ENCODE results near the gene NSG2.
"Not testable (repeated sequence)": the region's sequence is repeated elsewhere in the genome, so short reads cannot be mapped to it uniquely, and the experiment has no call there.

Gene NSG2

DNA sequence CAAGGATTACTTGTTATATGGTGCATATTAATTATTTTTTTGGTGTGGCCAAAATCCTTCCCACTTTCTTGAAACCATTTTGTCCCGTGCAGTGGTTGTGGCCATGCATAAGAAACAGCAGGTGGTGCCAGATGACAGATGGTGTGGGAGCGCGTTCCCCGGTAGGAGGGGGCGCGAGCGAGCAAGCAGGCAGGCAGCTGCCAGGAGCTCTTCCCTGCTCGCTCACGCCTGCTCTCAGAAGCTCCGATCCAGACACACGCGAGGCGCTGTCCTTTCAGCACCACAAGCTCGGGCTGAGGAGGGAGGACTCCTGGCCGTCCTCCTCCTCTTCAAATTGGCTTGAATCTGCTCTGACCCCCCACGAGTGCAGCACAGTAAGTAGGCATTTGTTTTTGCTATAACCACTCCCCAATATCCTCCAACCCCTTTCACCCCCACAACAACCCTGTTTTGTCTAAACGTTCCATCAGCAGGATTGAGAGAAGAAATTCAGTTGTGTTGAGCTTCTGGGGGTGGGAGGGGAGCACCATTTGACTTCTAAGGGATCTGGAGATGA is at the start of gene NSG2:
TSS of gene NSG2 (plus strand) at position 237 of the 556 bp plus-strand sequence. CDS start 1,050 bp downstream, outside the sequence.
- DNase-seq = peak; percentile 85
- in situ Hi-C loops (cut with HindIII; ENCODE audit: low pct_ligation_motif_present, low pct_unique_long_range_greater_than_20kb, low sequenced_read_pairs) = loop anchor here (25.0 kb wide), 1 partner anchor 267 kb away; no protein-coding TSS in a partner anchor

DNA sequence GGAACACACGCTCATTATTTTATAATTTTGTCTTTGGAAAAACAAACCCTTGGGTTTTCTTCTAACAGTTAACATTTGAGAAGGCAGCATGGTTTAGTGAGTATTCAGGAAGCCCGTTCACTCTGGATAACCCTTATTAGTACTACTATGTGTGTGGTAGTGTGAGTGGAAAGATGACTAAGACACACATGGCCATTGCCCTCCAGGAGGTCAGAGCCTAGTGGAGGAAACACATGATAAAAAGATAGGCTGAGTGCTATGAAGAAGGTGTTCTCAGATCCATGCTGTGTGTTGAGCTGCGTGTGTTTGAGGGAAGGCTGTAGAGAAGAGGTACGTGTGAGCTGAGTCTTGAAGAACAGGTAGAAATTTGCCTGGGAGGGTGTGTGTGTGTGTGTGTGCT is 48.2 kb upstream of the NSG2 start:
- no peak for DNase-seq
- in situ Hi-C loops (cut with HindIII; ENCODE audit: low pct_ligation_motif_present, low pct_unique_long_range_greater_than_20kb, low sequenced_read_pairs) = no loop called here

DNA sequence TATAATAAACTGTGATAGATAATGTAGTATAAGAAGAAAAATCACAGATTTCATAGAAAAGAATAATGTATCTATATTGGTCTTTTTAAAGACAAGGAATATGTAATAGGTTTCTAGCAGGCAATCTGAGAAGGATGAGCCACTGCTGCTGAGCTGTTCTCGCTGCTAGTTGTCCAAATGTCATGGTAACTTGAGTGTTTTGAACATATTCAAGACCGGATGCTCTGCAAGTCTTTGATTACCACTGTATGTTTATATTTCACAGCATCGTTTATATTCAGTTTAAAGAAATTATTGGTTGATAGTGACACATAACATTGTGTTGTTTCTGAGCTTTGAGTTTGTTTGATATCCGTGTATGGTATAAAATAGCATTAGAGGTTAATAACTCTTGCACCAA is 47.0 kb upstream of the NSG2 start:
- no peak for DNase-seq
- in situ Hi-C loops (cut with HindIII; ENCODE audit: low pct_ligation_motif_present, low pct_unique_long_range_greater_than_20kb, low sequenced_read_pairs) = no loop called here

DNA sequence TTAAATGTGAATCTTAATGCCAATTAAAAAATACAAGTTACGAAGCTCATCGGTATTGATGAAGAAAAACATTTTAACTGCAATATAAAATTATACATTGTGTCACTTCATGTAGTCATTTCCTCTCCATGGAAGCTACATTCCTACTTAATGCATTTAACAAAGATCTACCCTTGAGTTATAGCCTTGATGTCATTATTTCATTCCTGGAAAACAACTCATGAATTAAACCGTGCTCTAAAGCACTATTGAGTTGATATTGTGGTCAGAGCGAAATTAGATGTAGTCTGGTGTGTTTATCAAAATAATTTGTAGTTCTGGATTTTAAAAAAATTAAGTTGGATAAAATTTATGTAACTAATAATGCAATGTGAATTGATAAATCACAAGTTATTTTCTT is 45.4 kb upstream of the NSG2 start:
- in situ Hi-C loops (cut with HindIII; ENCODE audit: low pct_ligation_motif_present, low pct_unique_long_range_greater_than_20kb, low sequenced_read_pairs) = no loop called here
- DNase-seq = no peak

DNA sequence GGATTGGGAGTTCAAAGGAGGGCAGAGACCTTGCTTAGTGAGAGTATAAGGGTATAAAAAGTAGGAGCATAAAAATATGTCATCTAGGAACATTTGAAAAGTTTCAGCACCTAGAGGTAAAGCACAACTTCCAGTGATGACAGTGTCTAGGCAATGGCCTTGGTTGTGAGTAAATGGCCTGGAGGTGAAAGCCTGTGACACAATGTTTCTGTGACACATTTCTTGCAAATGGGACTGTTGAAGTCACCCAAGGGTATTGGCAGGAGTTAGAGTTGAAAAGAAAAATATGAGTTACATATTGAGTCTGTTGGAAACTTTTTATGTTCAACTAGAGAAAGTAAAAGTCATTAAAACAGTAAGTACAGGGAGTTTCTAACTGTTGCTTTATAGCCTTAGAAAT is 41.7 kb upstream of the NSG2 start:
- in situ Hi-C loops (cut with HindIII; ENCODE audit: low pct_ligation_motif_present, low pct_unique_long_range_greater_than_20kb, low sequenced_read_pairs) = no loop called here
- DNase-seq = no peak

DNA sequence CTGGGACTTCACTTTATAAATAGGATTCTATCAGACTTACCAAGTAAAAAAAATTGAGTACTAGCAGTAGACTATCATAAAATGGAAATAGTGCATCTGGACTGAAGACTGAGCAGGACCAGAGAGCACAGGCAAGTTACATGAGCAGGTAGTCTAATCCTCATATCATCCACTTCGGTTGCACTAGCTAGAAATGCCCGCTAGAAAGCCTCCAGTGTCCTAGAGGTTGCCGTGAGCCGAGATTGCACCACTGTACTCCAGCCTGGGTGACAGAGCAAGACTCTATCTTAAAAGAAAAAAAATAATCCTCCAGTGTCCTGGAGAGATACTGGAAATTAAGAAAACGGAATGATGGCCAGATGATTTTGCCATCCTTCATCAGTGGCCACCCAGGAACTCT is 36.6 kb upstream of the NSG2 start:
- in situ Hi-C loops (cut with HindIII; ENCODE audit: low pct_ligation_motif_present, low pct_unique_long_range_greater_than_20kb, low sequenced_read_pairs) = no loop called here
- DNase-seq = no peak

DNA sequence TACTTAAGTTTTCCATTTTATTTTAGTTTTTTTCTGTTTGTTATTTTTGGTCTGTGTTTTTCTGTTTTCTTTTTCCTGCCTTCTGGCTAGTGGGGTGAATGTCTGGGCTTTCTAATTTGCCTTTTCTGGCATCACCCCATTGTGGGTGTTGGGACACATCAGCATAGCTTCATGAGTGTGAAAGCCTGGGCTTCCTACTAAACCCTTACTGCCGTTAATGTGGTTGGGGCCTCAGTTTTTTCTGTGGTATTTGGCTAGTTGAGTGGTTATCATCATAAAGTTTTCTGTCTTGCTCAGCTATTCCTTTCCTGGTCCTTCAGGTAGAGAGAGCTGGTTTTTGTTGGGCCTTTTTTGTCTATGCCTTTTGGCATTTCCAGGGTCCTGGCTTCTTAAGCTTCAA is 35.1 kb upstream of the NSG2 start:
- in situ Hi-C loops (cut with HindIII; ENCODE audit: low pct_ligation_motif_present, low pct_unique_long_range_greater_than_20kb, low sequenced_read_pairs) = no loop called here
- DNase-seq = no peak

DNA sequence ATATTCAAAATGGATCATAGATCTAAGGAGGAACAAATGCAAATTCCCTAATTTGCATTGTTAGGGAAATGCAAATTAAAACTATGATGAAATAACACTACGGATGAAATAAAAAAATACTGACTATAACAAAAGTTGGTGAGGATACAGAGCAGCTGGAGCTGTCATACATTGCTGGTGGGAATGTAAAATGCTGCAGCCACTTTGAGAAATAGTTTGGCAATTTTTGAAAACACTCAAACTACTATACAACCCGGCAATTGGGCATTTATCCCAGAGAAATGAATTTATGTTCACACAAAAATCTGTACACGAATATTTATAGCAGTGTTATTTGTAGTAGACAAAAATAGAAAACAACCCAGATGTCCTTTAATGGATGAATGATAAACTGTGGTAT is 34.1 kb upstream of the NSG2 start:
- in situ Hi-C loops (cut with HindIII; ENCODE audit: low pct_ligation_motif_present, low pct_unique_long_range_greater_than_20kb, low sequenced_read_pairs) = no loop called here
- no peak for DNase-seq

DNA sequence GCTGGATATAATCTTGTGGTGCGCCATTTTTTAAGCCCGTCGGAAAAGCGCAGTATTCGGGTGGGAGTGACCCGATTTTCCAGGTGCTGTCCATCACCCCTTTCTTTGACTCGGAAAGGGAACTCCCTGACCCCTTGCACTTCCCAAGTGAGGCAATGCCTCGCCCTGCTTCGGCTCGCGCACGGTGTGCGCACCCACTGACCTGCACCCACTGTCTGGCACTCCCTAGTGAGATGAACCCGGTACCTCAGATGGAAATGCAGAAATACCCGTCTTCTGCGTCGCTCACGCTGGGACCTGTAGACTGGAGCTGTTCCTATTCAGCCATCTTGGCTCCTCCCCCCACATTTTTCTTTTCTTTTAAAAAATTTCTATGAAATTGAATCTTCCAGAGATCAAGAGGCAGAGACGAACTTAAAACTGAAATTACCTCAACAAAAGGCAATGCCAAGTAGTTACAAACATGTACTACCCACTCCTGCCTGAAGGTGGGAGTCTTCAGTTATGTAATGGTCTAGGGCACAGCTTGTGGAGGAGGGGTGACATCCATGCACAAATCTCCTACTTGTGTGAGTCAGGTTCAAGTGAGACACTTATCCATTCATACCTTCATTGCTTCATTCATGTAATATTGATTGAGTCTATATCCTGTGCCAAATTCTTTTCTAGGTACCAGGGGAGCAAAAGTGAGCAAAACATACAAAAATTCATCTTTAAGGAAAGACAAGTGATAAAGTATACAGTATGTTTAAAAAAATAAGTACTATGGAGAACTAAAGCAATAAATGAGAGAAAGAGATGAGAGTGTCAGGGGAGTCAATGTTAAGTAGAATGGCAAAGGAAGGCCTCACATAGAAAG is 25.2 kb upstream of the NSG2 start:
- in situ Hi-C loops (cut with HindIII; ENCODE audit: low pct_ligation_motif_present, low pct_unique_long_range_greater_than_20kb, low sequenced_read_pairs) = not testable (repeated sequence)
- DNase-seq = peak; percentile 49

DNA sequence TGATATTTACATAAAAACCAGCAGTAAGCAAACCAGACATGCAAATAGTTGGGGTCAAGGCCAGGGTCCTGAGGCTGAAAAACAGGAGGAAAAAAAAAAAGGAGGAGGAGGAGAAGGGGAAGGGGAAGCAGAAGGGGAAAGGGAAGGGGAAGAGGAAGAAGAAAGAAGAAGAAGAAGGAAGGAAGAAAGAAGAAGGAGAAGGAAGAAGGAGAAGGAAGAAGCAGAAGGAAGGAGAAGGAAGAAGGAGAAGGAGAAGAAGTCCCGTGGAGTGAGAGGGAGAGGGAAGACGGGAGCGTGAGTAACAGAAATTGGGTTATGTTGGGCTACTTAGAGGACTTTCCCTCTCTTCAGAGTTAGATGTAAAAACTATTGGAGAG is 24.6 kb upstream of the NSG2 start:
- in situ Hi-C loops (cut with HindIII; ENCODE audit: low pct_ligation_motif_present, low pct_unique_long_range_greater_than_20kb, low sequenced_read_pairs) = no loop called here
- DNase-seq = no peak

DNA sequence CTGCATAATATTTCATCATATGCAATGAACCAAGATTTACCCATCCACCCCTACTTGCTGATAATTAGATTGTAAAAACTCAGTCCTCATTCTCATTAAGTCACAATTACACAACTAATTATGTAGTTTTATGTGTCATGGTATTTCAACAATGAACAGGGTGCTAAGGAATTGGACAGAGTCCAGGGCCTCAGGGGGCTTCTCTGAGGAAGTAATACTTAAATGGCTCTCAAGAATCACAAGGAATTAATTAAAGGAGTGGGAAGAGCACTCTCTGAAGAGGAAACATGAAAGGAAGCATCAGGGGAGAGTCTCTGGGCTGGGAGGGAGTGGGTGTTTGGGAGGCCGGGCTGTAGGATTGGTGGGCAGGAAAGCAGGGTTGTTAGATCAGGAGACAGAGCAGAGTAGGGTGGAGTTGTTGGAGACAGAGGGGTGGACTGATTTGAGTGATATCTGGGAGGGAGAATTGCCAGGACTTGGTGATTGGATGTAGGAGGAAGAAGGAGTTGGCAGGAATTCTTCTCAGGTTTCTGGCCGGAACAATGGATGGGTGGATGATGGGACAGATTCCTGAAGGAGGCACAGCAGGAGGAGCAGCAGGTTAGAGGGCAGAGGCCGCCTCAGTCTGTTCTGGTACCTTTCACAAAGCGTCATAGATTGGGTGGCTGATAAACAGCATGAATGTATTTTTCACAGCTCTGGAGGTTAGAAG is 23.0 kb upstream of the NSG2 start:
- in situ Hi-C loops (cut with HindIII; ENCODE audit: low pct_ligation_motif_present, low pct_unique_long_range_greater_than_20kb, low sequenced_read_pairs) = no loop called here
- DNase-seq = no peak

DNA sequence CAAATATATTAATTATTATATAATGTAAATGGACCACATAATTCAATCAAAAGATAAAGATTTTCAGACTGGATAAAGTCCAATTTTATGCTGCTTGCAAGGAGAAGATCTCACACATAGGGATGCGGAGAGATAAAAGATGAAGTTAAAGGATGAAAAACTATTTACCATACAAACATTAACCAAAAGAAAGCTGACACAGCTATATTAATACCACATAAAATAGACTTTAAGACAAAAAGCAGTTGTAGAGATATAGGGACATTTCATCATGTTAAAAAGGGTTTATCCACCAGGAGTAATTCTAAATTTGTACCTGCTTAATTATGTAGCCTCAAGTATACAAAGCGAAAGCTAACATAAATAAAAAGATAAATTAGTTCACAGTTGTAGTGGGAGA is 15.2 kb upstream of the NSG2 start:
- no peak for DNase-seq
- in situ Hi-C loops (cut with HindIII; ENCODE audit: low pct_ligation_motif_present, low pct_unique_long_range_greater_than_20kb, low sequenced_read_pairs) = loop anchor here (25.0 kb wide), 1 partner anchor 282 kb away; no protein-coding TSS in a partner anchor

DNA sequence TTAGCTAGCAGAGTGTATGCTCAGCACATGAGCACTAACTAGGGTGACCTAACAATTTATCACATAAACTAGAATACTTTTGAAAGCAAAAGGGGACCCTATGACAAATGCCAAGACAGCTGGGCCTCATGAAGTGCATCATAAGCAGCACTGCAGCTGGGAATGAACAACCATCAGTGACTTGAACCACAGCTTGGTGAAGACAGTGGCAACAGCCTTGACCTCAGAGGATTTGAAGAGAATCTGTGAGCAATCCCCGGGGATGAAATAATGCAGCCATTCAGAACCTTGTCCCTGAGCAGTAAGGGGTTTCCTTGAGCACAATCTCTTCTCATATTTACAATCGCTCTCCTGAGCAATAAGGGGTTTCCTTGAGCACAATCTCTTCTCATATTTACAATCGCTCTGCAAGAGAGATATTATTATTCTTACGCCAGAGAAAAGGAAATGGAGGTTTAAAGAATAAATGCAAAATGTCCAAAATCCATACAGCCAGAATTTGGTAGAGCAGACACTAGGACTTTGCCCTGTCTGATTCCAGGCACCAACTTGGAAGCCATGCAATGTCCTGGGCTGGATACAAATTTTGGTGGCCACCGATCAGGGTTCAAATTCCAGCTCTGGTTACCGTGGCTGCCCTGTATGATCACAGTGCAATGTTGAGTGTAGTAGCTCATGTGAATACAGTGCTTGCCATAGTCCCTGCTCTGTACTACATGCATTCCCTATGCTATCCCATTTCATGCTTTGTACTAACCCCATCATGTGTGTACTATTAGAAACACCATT is 846 bp upstream of the NSG2 start:
- in situ Hi-C loops (cut with HindIII; ENCODE audit: low pct_ligation_motif_present, low pct_unique_long_range_greater_than_20kb, low sequenced_read_pairs) = loop anchor here (25.0 kb wide), 1 partner anchor 268 kb away; no protein-coding TSS in a partner anchor
- DNase-seq = no peak

DNA sequence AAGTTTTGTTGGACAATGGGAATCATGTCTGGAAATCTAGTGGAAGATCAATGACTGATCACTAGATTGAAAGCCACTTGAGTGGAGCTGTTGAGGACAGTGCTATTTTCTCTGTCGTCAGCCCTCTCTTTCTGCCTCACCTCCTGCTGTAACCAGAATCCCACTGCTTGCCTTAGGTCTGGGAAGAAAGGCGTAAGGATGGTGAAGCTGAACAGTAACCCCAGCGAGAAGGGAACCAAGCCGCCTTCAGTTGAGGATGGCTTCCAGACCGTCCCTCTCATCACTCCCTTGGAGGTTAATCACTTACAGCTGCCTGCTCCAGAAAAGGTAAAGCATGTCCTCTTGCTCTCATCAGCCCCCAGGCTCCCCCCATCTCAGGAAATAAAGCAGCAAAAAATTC is 1.1 kb downstream of the NSG2 start:
- in situ Hi-C loops (cut with HindIII; ENCODE audit: low pct_ligation_motif_present, low pct_unique_long_range_greater_than_20kb, low sequenced_read_pairs) = loop anchor here (25.0 kb wide), 1 partner anchor 266 kb away; no protein-coding TSS in a partner anchor
- no peak for DNase-seq

DNA sequence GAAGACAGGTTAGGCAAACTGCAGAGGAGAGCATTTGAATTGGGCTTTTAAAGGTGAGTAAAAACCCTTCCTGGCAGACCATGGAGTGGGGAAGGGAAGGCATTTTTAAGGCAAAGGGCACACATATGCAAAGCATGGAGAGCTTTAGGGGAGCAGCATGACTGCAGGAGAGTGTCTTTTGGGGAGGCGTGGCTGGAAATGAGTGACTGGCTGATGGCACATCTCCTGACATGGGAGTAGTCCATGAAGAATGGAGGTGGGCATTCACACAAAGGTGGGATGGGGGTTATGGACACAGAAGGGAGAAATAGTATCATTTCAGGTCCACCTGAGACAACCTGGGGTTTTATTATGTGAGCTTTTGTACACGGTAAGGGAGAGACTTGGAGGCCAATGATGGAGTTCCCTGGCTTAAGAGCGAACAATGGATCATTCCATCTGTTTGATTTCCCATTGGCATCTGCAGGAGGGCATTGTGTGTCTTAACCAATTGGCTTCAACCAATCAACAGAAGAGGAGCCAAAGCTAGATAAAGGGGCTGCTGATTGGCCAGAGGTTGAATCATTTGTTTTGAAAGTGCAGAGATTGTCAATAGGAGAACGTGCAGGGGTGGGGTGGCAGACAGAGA is 2.1 kb downstream of the NSG2 start:
- DNase-seq = no peak
- in situ Hi-C loops (cut with HindIII; ENCODE audit: low pct_ligation_motif_present, low pct_unique_long_range_greater_than_20kb, low sequenced_read_pairs) = loop anchor here (25.0 kb wide), 1 partner anchor 265 kb away; no protein-coding TSS in a partner anchor

DNA sequence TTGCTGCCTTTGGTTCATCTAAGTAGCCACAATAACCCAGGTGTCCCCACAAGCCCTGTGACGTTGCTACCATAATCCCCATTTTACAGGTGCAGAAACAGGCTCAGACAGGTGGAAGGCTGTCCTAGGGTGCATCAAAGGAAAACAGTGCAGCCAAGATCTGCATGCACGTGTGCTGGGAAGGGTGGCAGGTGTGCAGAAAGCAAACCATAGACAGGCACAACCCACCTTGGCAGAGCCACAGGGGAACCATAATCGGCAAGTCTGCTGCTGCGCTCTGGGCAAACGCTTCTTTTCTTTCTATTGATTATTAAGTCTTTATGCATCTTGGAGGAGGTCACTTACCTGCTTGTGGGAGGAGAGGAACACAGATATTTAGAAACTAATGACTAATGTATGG is 7.1 kb downstream of the NSG2 start:
- in situ Hi-C loops (cut with HindIII; ENCODE audit: low pct_ligation_motif_present, low pct_unique_long_range_greater_than_20kb, low sequenced_read_pairs) = no loop called here
- no peak for DNase-seq

DNA sequence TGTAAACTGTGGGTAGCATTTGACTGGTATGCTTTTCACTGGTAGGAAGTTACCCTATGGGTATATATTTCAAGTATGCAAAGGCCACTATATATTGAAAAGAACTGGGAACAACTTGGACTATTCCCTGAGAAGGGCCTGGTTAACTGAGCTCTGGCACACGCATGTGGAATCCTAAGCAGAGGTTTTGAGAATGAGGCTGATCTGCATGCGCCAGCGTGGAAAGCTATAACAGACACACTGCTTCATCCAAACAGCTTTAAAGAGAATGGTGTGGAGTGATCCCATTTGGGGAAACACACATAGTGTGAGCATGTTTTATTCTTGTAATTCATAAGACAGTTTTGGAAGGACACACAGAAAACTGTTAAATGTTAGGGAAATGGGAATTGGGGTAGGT is 8.4 kb downstream of the NSG2 start:
- in situ Hi-C loops (cut with HindIII; ENCODE audit: low pct_ligation_motif_present, low pct_unique_long_range_greater_than_20kb, low sequenced_read_pairs) = no loop called here

DNA sequence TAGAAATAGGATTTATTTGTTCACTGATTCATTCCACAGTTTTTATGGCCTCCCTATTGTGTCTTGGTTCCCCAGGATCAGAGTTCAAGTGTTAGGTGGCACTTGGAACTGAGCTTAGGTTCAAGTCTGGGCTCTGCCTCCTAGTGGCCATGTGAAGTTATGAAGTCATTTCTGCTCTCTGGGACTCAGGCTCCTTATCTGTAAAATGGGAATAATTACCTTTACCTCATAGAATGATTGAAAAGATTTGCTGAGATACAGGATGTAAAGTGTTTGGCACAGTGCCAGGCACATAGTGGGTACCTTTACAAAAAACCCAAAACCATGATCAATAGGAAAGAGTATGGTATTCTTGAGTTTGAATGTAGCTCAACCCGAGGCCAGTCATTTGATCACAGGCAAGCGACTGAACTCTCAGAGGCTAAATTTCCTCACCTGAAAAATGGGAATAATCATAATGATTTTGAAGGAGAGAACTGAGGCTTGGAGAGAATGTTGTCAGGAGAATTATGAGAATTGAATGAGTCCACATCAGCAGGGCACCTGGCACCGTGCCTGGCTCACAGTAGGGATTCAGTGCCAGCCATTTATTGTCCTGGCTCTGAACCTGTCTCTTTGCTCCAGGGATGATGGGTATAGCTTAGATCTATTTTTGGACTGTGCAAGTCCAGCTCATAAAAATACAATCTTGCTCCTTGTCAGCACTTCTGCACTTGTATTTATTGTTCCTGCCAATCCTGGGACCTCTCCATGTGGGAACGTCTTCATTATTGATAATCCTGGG is 10.8 kb downstream of the NSG2 start:
- DNase-seq = no peak
- in situ Hi-C loops (cut with HindIII; ENCODE audit: low pct_ligation_motif_present, low pct_unique_long_range_greater_than_20kb, low sequenced_read_pairs) = no loop called here

More for the DNA sequence above, 8.4 kb downstream of the NSG2 start:
- DNase-seq = no peak
